Astrocyte (in vitro differentiated cells and primary cell): ENCODE results near the gene SCYL3. TPM values are rescaled to one million over a fixed set of nuclear protein-coding genes. Genes with fewer than 3 reads are reported as not detected.
"Not testable (repeated sequence)": the region's sequence is repeated elsewhere in the genome, so short reads cannot be mapped to it uniquely, and the experiment has no call there.

ENCODE experiments used
- DNase-seq: peaks from one replicate; pipeline ENCODE4 v3.0.0-alpha.2; 2010; ENCODE audit warnings: low read depth
- FAIRE-seq: peaks from 2 replicates; lab custom pipeline; 2011; peaks lifted over from hg19 to GRCh38; lab: Jason Lieb, UNC
- H2AFZ ChIP-seq: 2 replicates; pipeline ENCODE4 v1.6.0; 2012; ENCODE audit warnings: low read depth, low read length, inconsistent platforms
- H3K27ac ChIP-seq: 2 replicates; pipeline ENCODE4 v1.5.1; 2011; ENCODE audit warnings: low read depth, low read length, inconsistent platforms
- H3K27me3 ChIP-seq: 2 replicates; pipeline ENCODE4 v1.6.0; 2011; ENCODE audit warnings: low read length, inconsistent platforms; ENCODE audit not compliant: insufficient read depth
- H3K36me3 ChIP-seq: 2 replicates; pipeline ENCODE4 v1.5.1; 2011; ENCODE audit warnings: low read length, inconsistent platforms; ENCODE audit not compliant: insufficient read depth
- H3K4me1 ChIP-seq: 2 replicates; pipeline ENCODE4 v1.5.1; 2011; ENCODE audit warnings: low read length, inconsistent platforms; ENCODE audit not compliant: insufficient read depth
- H3K4me2 ChIP-seq: 2 replicates; pipeline ENCODE4 v1.6.0; 2012; ENCODE audit warnings: low read length, inconsistent platforms
- H3K4me3 ChIP-seq: 2 replicates; pipeline ENCODE4 v1.5.1; 2011; ENCODE audit warnings: low read depth, mild to moderate bottlenecking, low read length, inconsistent platforms; ENCODE audit not compliant: insufficient read depth
- H3K79me2 ChIP-seq: 2 replicates; pipeline ENCODE4 v1.6.0; 2012; ENCODE audit warnings: mild to moderate bottlenecking, low read length, inconsistent platforms; ENCODE audit not compliant: insufficient read depth
- H3K9ac ChIP-seq: 2 replicates; pipeline ENCODE4 v1.6.0; 2012; ENCODE audit warnings: mild to moderate bottlenecking, low read length, inconsistent platforms
- H3K9me3 ChIP-seq: 2 replicates; pipeline ENCODE4 v1.5.1; 2012; ENCODE audit warnings: low read depth, mild to moderate bottlenecking, low read length, inconsistent platforms; ENCODE audit not compliant: insufficient read depth
- H4K20me1 ChIP-seq: 2 replicates; pipeline ENCODE4 v1.6.0; 2012; ENCODE audit warnings: low read length, inconsistent platforms; ENCODE audit not compliant: insufficient read depth
- H3K27ac Mint-ChIP-seq: one replicate; pipeline ENCODE4 v1.8.0; 2021; ENCODE audit warnings: mild to moderate bottlenecking, mixed read lengths; ENCODE audit not compliant: unreplicated experiment
- H3K27me3 Mint-ChIP-seq: one replicate; pipeline ENCODE4 v1.8.0; 2021; ENCODE audit warnings: low read depth, mixed read lengths; ENCODE audit not compliant: unreplicated experiment
- H3K36me3 Mint-ChIP-seq: one replicate; pipeline ENCODE4 v1.8.0; 2021; ENCODE audit warnings: low read depth, mixed read lengths; ENCODE audit not compliant: unreplicated experiment
- H3K4me1 Mint-ChIP-seq: one replicate; pipeline ENCODE4 v1.8.0; 2021; ENCODE audit warnings: low read depth, mixed read lengths; ENCODE audit not compliant: unreplicated experiment
- H3K4me3 Mint-ChIP-seq: one replicate; pipeline ENCODE4 v1.8.0; 2021; ENCODE audit warnings: mild to moderate bottlenecking, moderate library complexity, mixed read lengths; ENCODE audit not compliant: unreplicated experiment
- H3K9me3 Mint-ChIP-seq: one replicate; pipeline ENCODE4 v1.8.0; 2021; ENCODE audit warnings: mild to moderate bottlenecking, mixed read lengths; ENCODE audit not compliant: unreplicated experiment
- EZH2 ChIP-seq: IDR thresholded peaks from 2 replicates; pipeline ENCODE4 v1.6.1; 2012; ENCODE audit warnings: mild to moderate bottlenecking, low read length, inconsistent platforms; ENCODE audit not compliant: insufficient read depth
- total RNA-seq: library from RNA; stranded (reverse); gene quantifications from 2 replicates; pipeline ENCODE4 v1.2.1, GENCODE V29; 2021
- TF ChIP-seq, protein P1 (sequence below): IDR thresholded peaks from 2 replicates; pipeline ENCODE4 v1.5.1; 2011; ENCODE audit warnings: low read depth, mild to moderate bottlenecking, inconsistent platforms, low read length, moderate library complexity; ENCODE audit not compliant: insufficient read depth

The SCYL3 gene
- total RNA-seq, 1 donor from 2014 or later, result 6.2 TPM

DNA sequence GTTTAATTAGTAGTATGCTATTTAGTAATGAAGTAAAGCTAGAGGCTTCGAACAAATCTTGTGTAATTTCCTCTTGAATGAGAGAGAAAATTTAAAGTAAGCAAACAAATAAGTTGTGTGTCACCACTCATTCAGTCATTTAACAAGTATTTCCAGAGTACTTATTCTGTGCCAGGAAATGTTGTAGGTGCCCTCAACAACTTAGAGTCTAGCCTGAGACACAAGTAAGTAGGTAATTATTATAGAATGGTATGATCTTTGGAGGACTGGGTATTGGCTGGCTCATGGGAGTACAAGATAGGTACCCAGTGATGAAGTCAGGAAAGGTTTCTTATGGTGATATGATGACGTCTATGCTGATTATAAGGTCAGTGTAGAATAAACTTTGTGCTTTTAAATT lies 81.6 kb downstream of the SCYL3 start:
- Histone ChIP-seq H3K9me3 (no peaks in the 10 kb centered on the region), H3K27me3 (no peaks in the 10 kb centered on the region), H3K4me3 (no peak overlapping the region), H3K36me3 (no peaks in the 10 kb centered on the region), H2AFZ (no peak overlapping the region), H3K27ac (no peak overlapping the region), H3K4me2 (no peak overlapping the region), H4K20me1 (no peaks in the 10 kb centered on the region), H3K79me2 (no peaks in the 10 kb centered on the region), H3K9ac (no peak overlapping the region), H3K4me1 (no peaks in the 10 kb centered on the region)
- no peaks in the 10 kb centered on the region for H3K27me3 Mint-ChIP-seq
- DNase-seq (no peak), FAIRE-seq (no peak)
- H3K4me1 Mint-ChIP-seq, result no peaks in the 10 kb centered on the region
- H3K27ac Mint-ChIP-seq, result no peak overlapping the region
- H3K4me3 Mint-ChIP-seq, result no peak overlapping the region
- TF ChIP-seq EZH2, result no peak
- TF ChIP-seq, protein P1, sequence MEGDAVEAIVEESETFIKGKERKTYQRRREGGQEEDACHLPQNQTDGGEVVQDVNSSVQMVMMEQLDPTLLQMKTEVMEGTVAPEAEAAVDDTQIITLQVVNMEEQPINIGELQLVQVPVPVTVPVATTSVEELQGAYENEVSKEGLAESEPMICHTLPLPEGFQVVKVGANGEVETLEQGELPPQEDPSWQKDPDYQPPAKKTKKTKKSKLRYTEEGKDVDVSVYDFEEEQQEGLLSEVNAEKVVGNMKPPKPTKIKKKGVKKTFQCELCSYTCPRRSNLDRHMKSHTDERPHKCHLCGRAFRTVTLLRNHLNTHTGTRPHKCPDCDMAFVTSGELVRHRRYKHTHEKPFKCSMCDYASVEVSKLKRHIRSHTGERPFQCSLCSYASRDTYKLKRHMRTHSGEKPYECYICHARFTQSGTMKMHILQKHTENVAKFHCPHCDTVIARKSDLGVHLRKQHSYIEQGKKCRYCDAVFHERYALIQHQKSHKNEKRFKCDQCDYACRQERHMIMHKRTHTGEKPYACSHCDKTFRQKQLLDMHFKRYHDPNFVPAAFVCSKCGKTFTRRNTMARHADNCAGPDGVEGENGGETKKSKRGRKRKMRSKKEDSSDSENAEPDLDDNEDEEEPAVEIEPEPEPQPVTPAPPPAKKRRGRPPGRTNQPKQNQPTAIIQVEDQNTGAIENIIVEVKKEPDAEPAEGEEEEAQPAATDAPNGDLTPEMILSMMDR, result no peak
- H3K36me3 Mint-ChIP-seq, result no peaks in the 10 kb centered on the region
- no peaks in the 10 kb centered on the region for H3K9me3 Mint-ChIP-seq

DNA sequence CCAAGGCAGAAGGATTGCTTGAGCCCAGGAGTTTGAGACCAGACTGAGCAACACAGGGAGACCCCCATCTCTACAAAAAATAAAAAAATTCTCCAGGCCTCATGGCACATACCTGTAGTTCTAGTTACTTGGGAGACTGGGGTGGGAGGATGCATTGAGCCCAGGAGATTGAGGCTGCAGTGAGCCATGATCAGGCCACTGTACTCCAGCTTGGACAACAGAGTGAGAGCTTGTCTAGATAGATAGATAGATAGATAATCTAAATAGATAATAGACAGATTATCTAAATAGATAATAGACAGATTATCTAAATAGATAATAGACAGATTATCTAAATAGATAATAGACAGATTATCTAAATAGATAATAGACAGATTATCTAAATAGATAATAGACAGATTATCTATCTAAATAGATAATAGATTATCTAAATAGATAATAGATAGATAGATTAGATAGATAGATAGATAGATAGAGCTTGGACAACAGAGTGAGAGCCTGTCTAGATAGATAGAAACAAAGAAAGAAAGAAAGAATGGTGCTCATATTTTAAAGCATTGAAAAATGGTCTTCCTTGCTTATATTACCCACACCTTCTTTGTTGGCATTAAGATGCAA lies 82.2 kb downstream of the SCYL3 start:
- H3K27ac Mint-ChIP-seq, FAIRE-seq, H3K4me1 ChIP-seq, H3K27ac ChIP-seq, H3K9me3 ChIP-seq, DNase-seq, H3K79me2 ChIP-seq, H3K9ac ChIP-seq, H3K27me3 Mint-ChIP-seq, H4K20me1 ChIP-seq, H3K4me2 ChIP-seq, H3K9me3 Mint-ChIP-seq, H3K4me1 Mint-ChIP-seq, H3K36me3 Mint-ChIP-seq, H3K36me3 ChIP-seq, H3K27me3 ChIP-seq, H3K4me3 ChIP-seq, H2AFZ ChIP-seq, H3K4me3 Mint-ChIP-seq: not testable (repeated sequence)

- Mint-ChIP-seq H3K27me3 (no peaks in the 10 kb centered on the region), H3K27ac (no peak overlapping the region), H3K4me1 (peaks cover 1% of the 10 kb centered on the region), H3K36me3 (no peaks in the 10 kb centered on the region), H3K9me3 (no peaks in the 10 kb centered on the region), H3K4me3 (no peak overlapping the region)
- Histone ChIP-seq H3K4me1 (no peaks in the 10 kb centered on the region), H3K27me3 (no peaks in the 10 kb centered on the region), H3K36me3 (no peaks in the 10 kb centered on the region), H3K79me2 (no peaks in the 10 kb centered on the region), H2AFZ (no peak overlapping the region), H3K27ac (no peak overlapping the region), H4K20me1 (no peaks in the 10 kb centered on the region), H3K9ac (no peak overlapping the region), H3K9me3 (no peaks in the 10 kb centered on the region), H3K4me3 (no peak overlapping the region), H3K4me2 (no peak overlapping the region)
- TF ChIP-seq, protein P1, result peak; percentile 42
- TF ChIP-seq EZH2, result no peak
- FAIRE-seq, result peak; percentile 55
- no peak for DNase-seq
Measured at GRCh38 chr1:169809370-169810095, 84.2 kb downstream of the SCYL3 start.
